GM12801 (cell line): ENCODE data around the gene CHSY3.

Source experiments
- CTCF ChIP-seq: IDR thresholded peaks from one replicate; pipeline ENCODE4 v1.5.1; 2011; ENCODE audit warnings: control low read depth; ENCODE audit not compliant: insufficient read length; ENCODE audit errors: extremely low read depth

Gene CHSY3

GRCh38 chr5:130023604-130024003, 119.3 kb downstream of the CHSY3 start:
- TF ChIP-seq CTCF, result no peak

- no peak for TF ChIP-seq CTCF
Observed at GRCh38 chr5:130024006-130024405, 119.7 kb downstream of the CHSY3 start.

- TF ChIP-seq CTCF, result no peak
Observed at GRCh38 chr5:130025511-130025910, 121.2 kb downstream of the CHSY3 start.

- TF ChIP-seq CTCF, result no peak
Observed at GRCh38 chr5:130032807-130033206, 128.5 kb downstream of the CHSY3 start.

GRCh38 chr5:130034566-130035210, 130.4 kb downstream of the CHSY3 start:
- no peak for TF ChIP-seq CTCF

GRCh38 chr5:130035388-130035787, 131.1 kb downstream of the CHSY3 start:
- no peak for TF ChIP-seq CTCF

- TF ChIP-seq CTCF, result no peak
Observed at GRCh38 chr5:130037905-130038304, 133.6 kb downstream of the CHSY3 start.
